ENCODE measurements around the gene TMEM259.
A peak's percentile ranks its signal among the peaks of the same experiment; 100 is the strongest.

TMEM259 gene

GRCh38 chr19:1055028-1055425 is 34.1 kb upstream of the TMEM259 start:
- DNase-seq, result no peak

DNA sequence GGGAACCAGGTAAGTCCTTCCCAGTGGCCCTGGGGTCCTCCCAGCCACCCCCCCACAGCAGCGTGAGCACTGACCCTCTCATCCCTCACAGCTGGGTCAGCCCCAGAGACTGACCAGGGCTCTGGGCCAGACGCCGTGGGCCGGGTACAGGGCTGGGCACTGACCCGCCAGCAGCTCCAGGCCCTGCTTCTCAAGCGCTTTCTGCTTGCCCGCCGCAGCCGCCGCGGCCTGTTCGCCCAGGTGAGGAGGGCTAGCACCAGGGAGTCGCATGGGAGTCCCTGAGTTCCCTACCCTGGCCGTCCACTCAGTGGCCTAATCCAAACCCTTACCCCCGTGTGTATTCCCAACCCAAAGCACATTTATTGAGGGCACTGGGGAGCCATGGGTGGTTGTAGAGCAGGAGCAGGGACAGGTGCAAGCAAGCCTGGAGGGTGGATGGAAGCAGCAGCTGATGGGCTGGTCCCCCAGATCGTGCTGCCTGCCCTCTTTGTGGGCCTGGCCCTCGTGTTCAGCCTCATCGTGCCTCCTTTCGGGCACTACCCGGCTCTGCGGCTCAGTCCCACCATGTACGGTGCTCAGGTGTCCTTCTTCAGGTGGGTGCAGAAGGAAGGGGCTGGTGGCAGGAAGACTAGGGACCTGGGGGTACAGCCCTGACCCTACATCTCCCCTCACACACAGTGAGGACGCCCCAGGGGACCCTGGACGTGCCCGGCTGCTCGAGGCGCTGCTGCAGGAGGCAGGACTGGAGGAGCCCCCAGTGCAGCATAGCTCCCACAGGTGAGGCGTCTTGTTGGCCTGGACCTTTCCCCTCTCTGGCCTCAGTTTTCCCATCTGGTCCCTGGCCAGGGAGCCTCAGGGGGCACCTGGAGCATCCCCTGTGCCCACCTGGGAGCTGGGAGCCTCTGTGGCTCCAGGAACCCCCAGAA is 33.4 kb upstream of the TMEM259 start:
- DNase-seq, result no peak

- DNase-seq, result no peak
These were observed 32.5 kb upstream of the TMEM259 start for GRCh38 chr19:1053176-1054101.

DNA sequence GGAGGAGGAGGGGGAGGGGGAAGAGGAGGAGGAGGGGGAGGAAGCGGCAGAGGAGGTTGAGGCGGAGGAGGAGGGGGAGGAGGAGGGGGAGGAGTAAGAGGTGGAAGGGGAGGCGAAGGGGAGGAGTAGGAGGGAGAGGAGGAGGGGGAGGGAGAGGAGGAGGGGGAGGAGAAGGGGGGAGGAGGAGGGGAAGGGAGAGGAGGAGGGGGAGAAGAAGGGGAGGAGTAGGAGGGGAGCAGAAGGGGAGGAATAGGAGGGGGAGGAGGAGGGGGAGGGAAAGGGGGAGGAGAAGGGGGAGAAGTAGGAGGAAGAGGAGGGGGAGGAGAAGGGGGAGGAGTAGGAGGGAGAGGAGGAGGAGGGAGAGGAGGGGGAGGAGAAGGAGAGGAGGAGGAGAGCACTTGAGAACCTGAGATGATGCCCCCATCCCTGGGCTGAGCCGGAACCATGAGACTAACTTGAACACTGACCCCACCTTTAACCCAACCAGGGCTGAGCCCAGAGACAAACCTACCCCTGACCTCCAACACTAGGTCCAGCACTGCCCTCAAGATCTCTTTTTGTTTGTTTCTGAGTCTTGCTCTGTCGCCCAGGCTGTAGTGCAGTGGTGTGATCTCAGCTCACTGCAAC is 31.5 kb upstream of the TMEM259 start:
- DNase-seq, result no peak

DNA sequence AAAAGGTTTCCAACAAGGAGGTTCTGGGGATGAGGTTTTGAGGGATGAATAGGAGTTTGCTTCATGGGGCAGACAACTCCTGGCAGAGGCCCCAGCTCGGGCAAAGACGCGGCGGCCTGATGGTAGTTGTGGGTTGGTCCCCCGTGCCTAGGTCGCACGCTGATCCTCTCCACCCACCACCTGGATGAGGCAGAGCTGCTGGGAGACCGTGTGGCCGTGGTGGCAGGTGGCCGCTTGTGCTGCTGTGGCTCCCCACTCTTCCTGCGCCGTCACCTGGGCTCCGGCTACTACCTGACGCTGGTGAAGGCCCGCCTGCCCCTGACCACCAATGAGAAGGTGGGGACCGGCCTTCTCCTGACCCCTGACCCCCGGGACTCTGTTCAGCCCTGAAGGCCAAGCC is 30.9 kb upstream of the TMEM259 start:
- DNase-seq, result no peak

- no peak for DNase-seq
These were observed 30.3 kb upstream of the TMEM259 start for GRCh38 chr19:1050989-1051788.

GRCh38 chr19:1049800-1050199 is 28.9 kb upstream of the TMEM259 start:
- no peak for DNase-seq

GRCh38 chr19:1049106-1049505 is 28.2 kb upstream of the TMEM259 start:
- no peak for DNase-seq

DNA sequence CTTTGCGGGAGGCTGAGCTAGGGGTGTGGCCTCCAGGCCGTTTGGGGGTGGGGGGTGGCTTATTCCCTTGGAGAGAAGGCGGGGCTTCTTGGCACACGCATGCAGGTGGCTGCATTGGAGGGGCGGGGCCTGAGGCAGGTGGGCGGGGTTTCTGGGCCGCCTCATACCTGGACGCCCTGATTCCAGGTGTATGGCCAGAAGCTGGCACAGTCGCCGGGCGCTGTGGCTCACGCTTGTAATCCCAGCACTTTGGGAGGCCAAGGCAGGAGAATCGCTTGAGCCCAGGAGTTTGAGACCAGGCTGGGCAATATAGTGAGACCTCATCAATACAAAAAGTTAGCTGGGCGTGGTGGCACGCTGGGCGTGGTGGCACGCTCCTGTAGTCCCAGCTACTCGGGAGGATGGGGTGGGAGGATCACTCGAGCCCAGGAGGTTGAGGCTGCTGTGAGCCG is 26.8 kb upstream of the TMEM259 start:
- no peak for DNase-seq

- no peak for DNase-seq
These were observed 26.1 kb upstream of the TMEM259 start for GRCh38 chr19:1046836-1047695.

DNA sequence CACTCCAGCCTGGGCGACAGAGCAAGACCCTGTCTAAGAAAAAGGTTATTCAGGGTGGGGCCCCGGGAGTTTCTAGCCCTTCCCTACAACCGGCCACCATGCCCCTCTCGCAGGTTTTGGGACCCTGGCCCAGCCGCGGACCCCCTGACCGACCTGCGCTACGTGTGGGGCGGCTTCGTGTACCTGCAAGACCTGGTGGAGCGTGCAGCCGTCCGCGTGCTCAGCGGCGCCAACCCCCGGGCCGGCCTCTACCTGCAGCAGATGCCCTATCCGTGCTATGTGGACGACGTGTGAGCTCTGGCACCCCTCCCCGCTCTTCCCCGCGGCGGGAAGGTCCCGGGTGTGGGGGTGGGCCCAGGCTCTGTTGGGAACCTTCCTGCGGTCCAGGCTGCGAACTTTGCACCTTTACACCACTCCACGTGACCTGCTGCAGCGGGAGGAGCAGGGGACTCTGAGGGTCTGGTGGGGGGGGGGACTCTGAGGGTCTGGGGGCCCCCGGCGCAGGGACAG is 25.2 kb upstream of the TMEM259 start:
- no peak for DNase-seq

DNA sequence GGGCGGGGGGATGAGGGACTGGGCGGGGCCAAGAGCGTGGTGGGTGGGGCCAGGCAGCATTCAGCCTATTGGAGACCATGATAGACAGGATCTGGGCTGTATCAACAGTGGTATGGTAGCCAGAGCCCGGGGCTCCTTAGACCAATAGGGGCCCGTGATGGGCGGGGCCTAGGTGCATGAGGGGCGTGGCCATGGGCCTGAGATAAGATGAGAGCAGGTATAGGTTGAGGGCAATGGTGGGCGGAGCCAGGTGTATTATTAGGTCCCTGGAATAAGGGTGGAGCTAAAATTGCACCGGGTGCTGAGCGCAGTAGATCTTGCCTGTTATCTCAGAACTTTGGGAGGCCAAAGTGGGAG is 24.3 kb upstream of the TMEM259 start:
- no peak for DNase-seq

DNA sequence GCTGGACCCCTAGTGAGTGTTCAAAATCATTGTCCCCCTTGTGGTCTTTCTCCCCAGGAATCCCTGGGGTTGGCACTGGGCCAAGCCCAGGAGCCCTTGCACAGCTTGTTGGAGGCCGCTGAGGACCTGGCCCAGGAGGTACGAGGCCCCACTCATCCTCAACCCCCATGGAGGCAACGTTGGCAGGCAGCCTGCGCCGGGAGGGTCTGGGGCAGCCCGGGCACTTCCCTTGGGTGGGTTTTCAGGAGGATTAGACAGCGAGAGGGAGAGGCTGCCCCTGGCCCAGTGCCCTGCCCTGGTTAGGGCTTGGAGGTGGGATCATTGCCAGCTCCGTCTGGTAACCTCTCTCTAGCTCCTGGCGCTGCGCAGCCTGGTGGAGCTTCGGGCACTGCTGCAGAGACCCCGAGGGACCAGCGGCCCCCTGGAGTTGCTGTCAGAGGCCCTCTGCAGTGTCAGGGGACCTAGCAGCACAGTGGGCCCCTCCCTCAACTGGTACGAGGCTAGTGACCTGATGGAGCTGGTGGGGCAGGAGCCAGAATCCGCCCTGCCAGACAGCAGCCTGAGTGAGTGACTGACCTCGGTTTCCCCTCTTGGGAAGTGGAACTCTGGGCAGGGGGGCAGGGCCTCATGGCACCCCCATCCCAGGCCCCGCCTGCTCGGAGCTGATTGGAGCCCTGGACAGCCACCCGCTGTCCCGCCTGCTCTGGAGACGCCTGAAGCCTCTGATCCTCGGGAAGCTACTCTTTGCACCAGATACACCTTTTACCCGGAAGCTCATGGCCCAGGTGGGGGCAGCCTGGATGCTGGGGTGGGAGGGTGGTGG is 22.0 kb upstream of the TMEM259 start:
- DNase-seq, result no peak

DNA sequence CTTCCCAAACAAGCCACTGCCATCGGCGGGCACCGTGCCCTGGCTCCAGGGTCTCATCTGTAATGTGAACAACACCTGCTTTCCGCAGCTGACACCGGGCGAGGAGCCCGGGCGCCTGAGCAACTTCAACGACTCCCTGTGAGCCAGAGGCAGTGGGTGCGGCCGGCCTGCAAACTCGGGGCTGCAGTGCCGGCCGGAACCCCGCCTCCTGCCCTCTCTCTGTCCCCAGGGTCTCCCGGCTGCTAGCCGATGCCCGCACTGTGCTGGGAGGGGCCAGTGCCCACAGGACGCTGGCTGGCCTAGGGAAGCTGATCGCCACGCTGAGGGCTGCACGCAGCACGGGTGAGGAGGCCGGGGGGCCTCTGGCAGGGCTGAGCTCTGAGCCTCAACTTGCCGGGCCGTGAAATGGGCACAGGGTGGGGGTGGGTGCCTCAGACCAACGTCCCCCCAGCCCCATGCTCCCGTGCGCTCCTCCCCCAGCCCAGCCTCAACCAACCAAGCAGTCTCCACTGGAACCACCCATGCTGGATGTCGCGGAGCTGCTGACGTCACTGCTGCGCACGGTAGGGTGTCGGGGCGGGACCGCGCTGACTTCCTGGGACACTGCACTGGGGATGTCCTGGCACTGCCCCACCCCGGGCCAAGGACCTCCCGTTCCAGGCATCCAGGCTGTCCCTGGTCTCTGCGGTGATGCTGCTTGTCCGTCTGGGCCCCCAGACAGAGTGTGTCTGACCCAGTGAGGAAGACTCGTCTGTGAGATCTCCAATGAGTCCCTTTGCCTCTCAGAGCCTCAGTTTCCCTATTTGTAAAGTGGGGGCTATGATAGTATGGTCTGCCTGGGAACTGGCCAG is 21.1 kb upstream of the TMEM259 start:
- DNase-seq, result no peak

- no peak for DNase-seq
These were observed 20.4 kb upstream of the TMEM259 start for GRCh38 chr19:1041272-1041834.

DNA sequence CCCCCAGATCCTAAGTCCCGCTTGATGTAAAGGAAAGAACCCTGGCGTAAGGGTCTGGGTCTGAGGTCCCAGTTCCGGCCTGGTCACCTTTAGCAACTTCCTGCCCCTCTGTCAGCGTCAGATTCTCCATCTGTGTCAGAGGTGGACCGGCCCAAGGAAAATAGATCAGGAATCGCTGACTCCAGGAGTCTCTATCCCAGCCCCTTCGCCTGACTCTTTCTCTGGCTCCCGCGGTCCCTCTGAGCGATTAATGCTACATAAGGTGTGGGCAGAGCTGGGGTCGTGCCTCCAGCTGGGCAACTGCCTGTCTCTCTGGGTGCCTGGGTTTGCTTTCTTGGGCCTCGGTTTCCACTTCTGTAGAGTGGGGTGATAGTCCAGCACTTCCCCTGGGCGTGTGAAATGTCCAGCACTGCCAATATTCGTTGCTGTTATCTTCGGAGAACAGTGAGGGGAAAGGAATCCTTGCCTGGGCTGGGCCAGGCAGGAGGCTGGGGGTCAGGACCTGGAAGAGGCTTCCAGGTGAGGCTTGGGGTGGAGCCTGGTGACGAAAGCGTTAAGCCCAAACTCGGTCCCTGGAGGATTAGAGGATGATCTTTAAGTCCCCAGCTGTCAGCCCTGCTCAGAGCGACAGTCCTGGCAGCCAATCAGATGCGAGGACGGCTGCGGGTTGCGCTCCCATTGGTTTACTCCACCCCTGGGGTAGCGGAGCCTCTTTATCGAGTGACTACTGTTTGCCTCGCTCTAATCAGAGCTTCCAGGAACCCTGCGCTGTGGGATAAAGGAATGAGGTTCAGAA is 19.8 kb upstream of the TMEM259 start:
- peak; percentile 67 for DNase-seq

GRCh38 chr19:1039646-1040475 is 18.9 kb upstream of the TMEM259 start, which contains the start of gene ABCA7:
Gene ABCA7 (plus strand): TSS chr19:1040107. CDS start chr19:1041362, 1,255 bp downstream.
- DNase-seq, result peak; percentile 99
